Tibial artery (tissue), 4 donors: Measurements from ENCODE around the gene C16orf96.
A peak's percentile ranks its signal among the peaks of the same experiment; 100 is the strongest.

Source experiments
- DNase-seq, 2 donors: peaks; one replicate each; pipeline ENCODE4 v3.0.0-alpha.2; 2019
- H3K27ac ChIP-seq, 2 donors: fragments of 200-600 bp; sonication (generic) in 1 of 2; 1 replicate in 1 of 2; 2 replicates in 1 of 2; pipeline ENCODE4 v1.5.1; 2018 to 2019; ENCODE audit warnings: mild to moderate bottlenecking in 1 of 2
- H3K27me3 ChIP-seq, 2 donors: fragments of 200-600 bp; sonication (generic) in 1 of 2; one replicate each; pipeline versions ENCODE4 v1.5.1 to v1.6.0; 2016 to 2019
- H3K36me3 ChIP-seq, 3 donors: fragments of 200-600 bp; sonication (generic) in 2 of 3; one replicate each; pipeline ENCODE4 v1.5.1; 2016 to 2019; ENCODE audit warnings: mild to moderate bottlenecking in 2 of 3
- H3K4me1 ChIP-seq, 4 donors: fragments of 200-600 bp; sonication (generic) in 2 of 4; 1 replicate in 3 of 4; 2 replicates in 1 of 4; pipeline ENCODE4 v1.5.1; 2016 to 2019
- H3K4me3 ChIP-seq, 2 donors: fragments of 200-600 bp; sonication (generic) in 1 of 2; 1 replicate in 1 of 2; 2 replicates in 1 of 2; pipeline ENCODE4 v1.5.1; 2018 to 2019; ENCODE audit warnings: mild to moderate bottlenecking in 2 of 2
- H3K9me3 ChIP-seq, 3 donors: fragments of 200-600 bp; sonication (generic) in 1 of 3; one replicate each; pipeline ENCODE4 v1.5.1; 2016 to 2019
- CTCF ChIP-seq, 2 experiments: fragments of 200-600 bp in 1 of 2; fragments of 450-650 bp in 1 of 2; IDR thresholded peaks; one replicate each; pipeline ENCODE4 v1.5.1; 2017 to 2019; ENCODE audit warnings: antibody characterized with exemption in 2 of 2, mild to moderate bottlenecking in 1 of 2, moderate library complexity in 1 of 2
- intact Hi-C: fragments of 100-400 bp; cut with DNase I; formaldehyde crosslinking; loops from one replicate; pipeline ENCODE4 v1.15.0; 2023; ENCODE audit warnings: low total_unique reads

C16orf96 gene

GRCh38 chr16:4609200-4610010, 53.3 kb downstream of the C16orf96 start:
- intact Hi-C loops = loop anchor here (2.0 to 10.0 kb wide), 2 partner anchors 75 to 135 kb away; partner anchors contain the start of genes HMOX2 and NMRAL1
- TF ChIP-seq CTCF (IDR thresholded peaks at IDR 0.05) = no peak
- DNase-seq = peak in 1 of 2 donors; percentile 62
- Histone ChIP-seq H3K4me1 (peaks cover 0 to 39% (median 31%) of the 10 kb centered on the region in 4 donors), H3K36me3 (peaks cover 24 to 39% (median 32%) of the 10 kb centered on the region in 3 donors), H3K9me3 (no peaks in the 10 kb centered on the region), H3K27me3 (no peaks in the 10 kb centered on the region), H3K4me3 (no peak overlapping the region), H3K27ac (no peak overlapping the region)

GRCh38 chr16:4610011-4611005, 54.2 kb downstream of the C16orf96 start:
- Histone ChIP-seq H3K4me1 (peaks cover 0 to 42% (median 37%) of the 10 kb centered on the region in 4 donors), H3K27ac (no peak overlapping the region), H3K36me3 (peaks cover 24 to 39% (median 32%) of the 10 kb centered on the region in 3 donors), H3K27me3 (no peaks in the 10 kb centered on the region), H3K4me3 (no peak overlapping the region), H3K9me3 (no peaks in the 10 kb centered on the region)
- intact Hi-C loops = loop anchor here (2.0 to 10.0 kb wide), 2 partner anchors 74 to 136 kb away; partner anchors contain the start of genes HMOX2 and NMRAL1
- TF ChIP-seq CTCF (IDR thresholded peaks at IDR 0.05) = no peak
- peak in 1 of 2 donors; percentile 63 for DNase-seq

- DNase-seq = peak in 1 of 2 donors; percentile 65
- no peak for TF ChIP-seq CTCF (IDR thresholded peaks at IDR 0.05)
- Histone ChIP-seq H3K27me3 (no peaks in the 10 kb centered on the region), H3K36me3 (peaks cover 24 to 39% (median 32%) of the 10 kb centered on the region in 3 donors), H3K27ac (no peak overlapping the region), H3K9me3 (no peaks in the 10 kb centered on the region), H3K4me1 (peaks cover 0 to 49% (median 43%) of the 10 kb centered on the region in 4 donors), H3K4me3 (no peak overlapping the region)
- intact Hi-C loops = loop anchor here (2.0 to 10.0 kb wide), 2 partner anchors 73 to 137 kb away; partner anchors contain the start of genes HMOX2 and NMRAL1
These were observed 55.3 kb downstream of the C16orf96 start for GRCh38 chr16:4611337-4612021.

- TF ChIP-seq CTCF (IDR thresholded peaks at IDR 0.05) = no peak
- Histone ChIP-seq H3K9me3 (no peaks in the 10 kb centered on the region), H3K4me3 (peak overlapping the region; percentile 65 to 79), H3K4me1 (peaks cover 0 to 58% (median 53%) of the 10 kb centered on the region in 4 donors), H3K27ac (no peak overlapping the region), H3K27me3 (no peaks in the 10 kb centered on the region), H3K36me3 (peaks cover 24 to 30% (median 25%) of the 10 kb centered on the region in 3 donors)
- intact Hi-C loops = loop anchor here (10.0 kb wide), 1 partner anchor 138 kb away; the partner anchor contains the start of genes HMOX2 and NMRAL1
- DNase-seq = peak in 1 of 2 donors; percentile 54
These were observed 56.4 kb downstream of the C16orf96 start for GRCh38 chr16:4612474-4612931.
